Measurements from ENCODE around the gene SDS.

The SDS gene

DNA sequence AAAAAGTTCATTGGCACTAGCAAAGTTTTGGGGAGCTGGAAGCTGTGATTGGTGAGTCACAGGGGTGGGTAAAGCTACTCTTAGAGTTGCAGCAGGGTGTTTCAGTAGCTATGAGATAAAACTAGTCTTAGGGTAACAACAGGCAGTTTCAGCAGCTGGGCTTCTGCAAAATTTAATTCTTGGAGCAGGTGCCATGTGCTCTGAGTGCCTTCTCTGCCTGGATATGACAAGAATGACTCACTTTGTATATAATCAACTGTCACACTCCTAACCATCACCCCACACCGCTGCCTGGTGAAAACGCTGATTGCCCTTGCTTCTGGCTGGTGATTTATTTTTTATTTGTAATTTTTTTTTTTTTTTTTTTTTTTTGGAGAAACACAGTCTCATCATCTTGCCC lies 55.8 kb downstream of the SDS start:
- DNase-seq (ENCODE audit: low read depth in 2 of 2), result no peak

- no peak for DNase-seq (ENCODE audit: low read depth in 2 of 2)
Measured at GRCh38 chr12:113347107-113347506, 56.6 kb downstream of the SDS start.

DNA sequence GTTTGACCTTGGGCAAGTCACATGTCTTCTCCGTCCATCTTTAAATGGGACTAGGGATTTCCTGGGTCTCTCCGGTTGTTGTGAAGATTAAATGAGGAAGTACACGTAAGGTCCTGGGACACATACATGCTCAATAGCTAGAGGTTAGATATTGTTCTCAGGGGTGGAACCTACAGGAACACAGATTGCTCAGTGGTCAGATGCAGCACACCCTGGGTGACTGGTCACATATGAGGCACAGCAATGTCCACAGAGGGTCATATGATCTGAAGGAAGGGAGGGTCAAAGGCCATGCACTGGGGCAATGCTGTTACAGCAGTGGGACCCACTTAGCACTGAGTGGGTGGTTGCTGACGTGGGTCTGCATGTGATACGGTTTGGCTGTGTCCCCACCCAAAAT lies 57.3 kb downstream of the SDS start:
- no peak for DNase-seq (ENCODE audit: low read depth in 2 of 2)

DNA sequence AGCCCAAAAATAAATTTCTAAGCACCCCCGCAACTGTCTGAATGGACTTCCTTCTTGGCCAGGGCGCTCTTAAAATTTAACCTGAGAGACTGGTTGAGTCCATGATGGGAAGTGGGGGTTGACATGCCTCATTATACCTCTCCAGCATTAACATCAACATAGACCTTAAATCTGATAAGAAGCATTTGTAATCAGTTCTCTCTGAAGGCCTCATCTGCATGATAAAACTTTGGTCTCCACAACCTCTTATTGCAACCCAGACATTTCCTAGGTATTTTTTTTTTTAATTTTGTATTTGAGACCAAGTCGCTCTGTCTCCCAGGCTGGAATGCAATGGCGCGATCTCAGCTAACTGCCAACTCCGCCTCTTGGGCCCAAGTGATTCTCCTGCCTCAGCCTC lies 58.4 kb downstream of the SDS start:
- no peak for DNase-seq (ENCODE audit: low read depth in 2 of 2)

All from activated CD8-positive, alpha-beta memory T cell treated with anti-CD3 and anti-CD28 coated beads for 4 hours (primary cell).